Smooth muscle cell (in vitro differentiated cells): ENCODE measurements around the gene ABCC3. TPM values are rescaled to one million over a fixed set of nuclear protein-coding genes. Genes with fewer than 3 reads are reported as not detected.

Source experiments
- DNase-seq: peaks from one replicate; lab custom pipeline; 2025; ENCODE audit not compliant: unreplicated experiment; lab: John Stamatoyannopoulos, UW
- H2AFZ ChIP-seq: fragments of 200-600 bp; sonication (generic); 2 replicates; pipeline ENCODE4 v1.6.0; 2016; ENCODE audit warnings: antibody characterized with exemption, low read depth, mild to moderate bottlenecking
- H3F3A ChIP-seq: fragments of 200-600 bp; sonication (generic); 2 replicates; pipeline ENCODE4 v1.6.0; 2017; ENCODE audit warnings: antibody characterized with exemption, low read depth
- H3K27ac ChIP-seq: fragments of 200-600 bp; sonication (generic); 2 replicates; pipeline ENCODE4 v1.5.1; 2016; ENCODE audit warnings: low read depth, mild to moderate bottlenecking
- H3K27me3 ChIP-seq: fragments of 200-600 bp; sonication (generic); 2 replicates; pipeline ENCODE4 v1.6.1; 2016; ENCODE audit warnings: low read depth, mild to moderate bottlenecking
- H3K36me3 ChIP-seq: fragments of 200-600 bp; sonication (generic); 2 replicates; pipeline ENCODE4 v1.5.1; 2016; ENCODE audit warnings: low read depth
- H3K4me1 ChIP-seq: fragments of 200-600 bp; sonication (generic); 2 replicates; pipeline ENCODE4 v1.5.1; 2016; ENCODE audit warnings: low read depth
- H3K4me2 ChIP-seq: fragments of 200-600 bp; sonication (generic); 2 replicates; pipeline ENCODE4 v1.6.0; 2016; ENCODE audit warnings: mild to moderate bottlenecking
- H3K4me3 ChIP-seq: fragments of 200-600 bp; sonication (generic); 2 replicates; pipeline ENCODE4 v1.5.1; 2016; ENCODE audit warnings: mild to moderate bottlenecking
- H3K79me2 ChIP-seq: fragments of 200-600 bp; sonication (generic); 2 replicates; pipeline ENCODE4 v1.6.0; 2016; ENCODE audit warnings: low read depth, mild to moderate bottlenecking
- H3K9ac ChIP-seq: fragments of 200-600 bp; sonication (generic); 2 replicates; pipeline ENCODE4 v1.6.0; 2016; ENCODE audit warnings: low read depth
- H3K9me3 ChIP-seq: fragments of 200-600 bp; sonication (generic); replicated peaks from 2 replicates; pipeline ENCODE4 v1.5.1; 2016; ENCODE audit warnings: low read depth
- H4K20me1 ChIP-seq: fragments of 200-600 bp; sonication (generic); 2 replicates; pipeline ENCODE4 v1.6.0; 2016; ENCODE audit warnings: low read depth
- WGBS: methylation state at CpG from one replicate; pipeline ENCODE4 v1.1.7; 2016; ENCODE audit warnings: low lambda C conversion rate; 5-methylcytosine and 5-hydroxymethylcytosine counted together
- polyA plus RNA-seq: library from polyadenylated mRNA; unstranded; fragments of >200 nt; fragmentation: Nextera tagmentation; extraction: Ambion mirVana; gene quantifications from 2 replicates; pipeline ENCODE4 v1.2.1, GENCODE V29; 2016
- total RNA-seq: library from RNA; depleted of rRNA; stranded (reverse); fragments of >200 nt; gene quantifications from 2 replicates; pipeline ENCODE4 v1.2.3, GENCODE V29; 2014
- TF ChIP-seq, protein P1 (sequence below): fragments of 200-600 bp; sonication (generic); IDR thresholded peaks from 2 replicates; pipeline ENCODE4 v1.5.1; 2017; ENCODE audit warnings: borderline replicate concordance, mild to moderate bottlenecking, antibody characterized with exemption; ENCODE audit not compliant: insufficient read depth, poor library complexity, severe bottlenecking

ABCC3 gene
- total and polyA plus RNA-seq, 2 experiments from 2014 or later, result 1.3 TPM

DNA sequence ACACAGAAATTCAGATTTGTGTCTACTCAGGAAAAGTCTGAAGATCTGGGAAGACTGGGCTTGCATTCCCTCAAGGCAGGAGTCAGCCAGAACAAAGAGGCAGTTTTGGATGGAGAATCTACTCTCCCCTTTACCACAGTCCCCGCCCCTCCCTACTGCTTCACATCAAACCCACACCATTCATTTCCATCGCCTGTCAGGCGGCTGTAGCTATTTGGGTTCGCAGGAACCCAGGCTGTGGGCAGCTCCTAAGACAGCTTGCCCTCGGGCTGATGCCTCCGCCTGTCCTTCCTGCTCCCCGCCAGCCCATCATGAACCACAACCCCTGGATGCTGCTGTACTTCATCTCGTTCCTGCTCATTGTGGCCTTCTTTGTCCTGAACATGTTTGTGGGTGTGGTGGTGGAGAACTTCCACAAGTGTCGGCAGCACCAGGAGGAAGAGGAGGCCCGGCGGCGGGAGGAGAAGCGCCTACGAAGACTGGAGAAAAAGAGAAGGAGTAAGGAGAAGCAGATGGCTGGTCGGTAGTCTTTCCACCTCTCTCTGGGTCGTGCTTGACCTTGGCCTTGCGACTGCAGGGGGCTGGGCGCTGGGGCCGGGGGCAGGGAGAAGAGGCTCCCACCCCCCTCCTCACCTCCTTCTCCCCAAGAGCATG, 27.0 kb upstream of the ABCC3 start:
- Histone ChIP-seq H4K20me1 (no peaks in the 10 kb centered on the region), H3K9ac (no peak overlapping the region), H3K27ac (no peak overlapping the region), H3K27me3 (no peaks in the 10 kb centered on the region), H3K9me3 (no peaks in the 10 kb centered on the region), H3K4me2 (no peak overlapping the region), H3K36me3 (no peaks in the 10 kb centered on the region), H3K4me1 (no peaks in the 10 kb centered on the region), H3K79me2 (no peaks in the 10 kb centered on the region), H3K4me3 (no peak overlapping the region), H3F3A (no peaks in the 10 kb centered on the region), H2AFZ (no peak overlapping the region)
- 88% methylated on average over 19 of the region's 19 CpGs for WGBS
- TF ChIP-seq, protein P1, sequence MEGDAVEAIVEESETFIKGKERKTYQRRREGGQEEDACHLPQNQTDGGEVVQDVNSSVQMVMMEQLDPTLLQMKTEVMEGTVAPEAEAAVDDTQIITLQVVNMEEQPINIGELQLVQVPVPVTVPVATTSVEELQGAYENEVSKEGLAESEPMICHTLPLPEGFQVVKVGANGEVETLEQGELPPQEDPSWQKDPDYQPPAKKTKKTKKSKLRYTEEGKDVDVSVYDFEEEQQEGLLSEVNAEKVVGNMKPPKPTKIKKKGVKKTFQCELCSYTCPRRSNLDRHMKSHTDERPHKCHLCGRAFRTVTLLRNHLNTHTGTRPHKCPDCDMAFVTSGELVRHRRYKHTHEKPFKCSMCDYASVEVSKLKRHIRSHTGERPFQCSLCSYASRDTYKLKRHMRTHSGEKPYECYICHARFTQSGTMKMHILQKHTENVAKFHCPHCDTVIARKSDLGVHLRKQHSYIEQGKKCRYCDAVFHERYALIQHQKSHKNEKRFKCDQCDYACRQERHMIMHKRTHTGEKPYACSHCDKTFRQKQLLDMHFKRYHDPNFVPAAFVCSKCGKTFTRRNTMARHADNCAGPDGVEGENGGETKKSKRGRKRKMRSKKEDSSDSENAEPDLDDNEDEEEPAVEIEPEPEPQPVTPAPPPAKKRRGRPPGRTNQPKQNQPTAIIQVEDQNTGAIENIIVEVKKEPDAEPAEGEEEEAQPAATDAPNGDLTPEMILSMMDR, result no peak
- no peak for DNase-seq

- no peak overlapping the region for H3K4me2 ChIP-seq
- DNase-seq, result no peak
- TF ChIP-seq, protein P1, result no peak
Measured at GRCh38 chr17:50608700-50609379, 25.8 kb upstream of the ABCC3 start.

DNA sequence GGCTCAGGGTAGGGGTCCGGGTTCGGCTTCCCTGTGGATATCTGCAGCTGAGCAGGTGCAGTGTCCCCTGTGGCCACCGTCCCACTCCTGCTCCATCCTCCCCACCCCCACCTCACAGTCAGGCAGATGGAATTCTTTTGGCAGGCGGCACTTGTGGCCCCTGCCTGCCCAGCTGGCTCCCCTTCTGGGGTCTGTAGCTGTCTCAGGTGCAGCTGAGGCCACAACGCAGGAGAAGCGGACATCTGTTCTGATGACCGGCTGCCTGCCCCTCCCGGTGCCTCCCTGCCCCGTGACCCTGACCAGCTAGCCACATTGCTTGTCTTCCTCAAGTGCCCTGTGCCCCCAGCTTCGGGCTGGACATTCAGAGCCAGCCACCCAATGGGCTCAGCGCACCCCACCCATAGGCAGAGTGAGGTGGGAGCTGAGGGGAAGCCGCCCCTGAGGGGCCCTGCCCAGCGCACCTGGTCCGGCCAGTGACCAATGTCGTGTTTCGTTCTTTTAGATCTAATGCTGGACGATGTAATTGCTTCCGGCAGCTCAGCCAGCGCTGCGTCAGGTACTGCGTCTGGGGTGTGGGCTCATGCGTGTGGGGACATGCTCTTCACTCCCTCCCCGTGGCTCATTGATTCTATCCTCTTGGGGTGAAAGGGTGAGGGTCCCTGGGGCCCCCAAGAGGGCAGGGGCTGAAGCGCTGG, 25.2 kb upstream of the ABCC3 start:
- H3K79me2 ChIP-seq, result no peaks in the 10 kb centered on the region

More at GRCh38 chr17:50608700-50609379, 25.8 kb upstream of the ABCC3 start:
- H3K4me1 ChIP-seq, result no peaks in the 10 kb centered on the region
- no peaks in the 10 kb centered on the region for H3K36me3 ChIP-seq
- H3K27ac ChIP-seq, result no peak overlapping the region
- no peaks in the 10 kb centered on the region for H3K79me2 ChIP-seq
- H4K20me1 ChIP-seq, result no peaks in the 10 kb centered on the region
- H3K9me3 ChIP-seq, result no peaks in the 10 kb centered on the region
- H3K27me3 ChIP-seq, result no peaks in the 10 kb centered on the region
- H3K9ac ChIP-seq, result no peak overlapping the region
- no peak overlapping the region for H3K4me3 ChIP-seq
- H3F3A ChIP-seq, result no peaks in the 10 kb centered on the region
- no peak overlapping the region for H2AFZ ChIP-seq
- 79% methylated on average over 22 of the region's 22 CpGs for WGBS

More for the DNA sequence above, 25.2 kb upstream of the ABCC3 start:
- Histone ChIP-seq H3K36me3 (no peaks in the 10 kb centered on the region), H4K20me1 (no peaks in the 10 kb centered on the region), H3K9ac (no peak overlapping the region), H3K27me3 (no peaks in the 10 kb centered on the region), H3K4me1 (no peaks in the 10 kb centered on the region), H3K4me3 (no peak overlapping the region), H3K9me3 (no peaks in the 10 kb centered on the region), H3F3A (no peaks in the 10 kb centered on the region), H3K4me2 (no peak overlapping the region), H2AFZ (no peak overlapping the region), H3K27ac (no peak overlapping the region)
- no peak for DNase-seq
- 93% methylated on average over 24 of the region's 24 CpGs for WGBS
- TF ChIP-seq, protein P1, result no peak
